ENCODE measurements around the gene HPGDS.
"Not testable (repeated sequence)": the region's sequence is repeated elsewhere in the genome, so short reads cannot be mapped to it uniquely, and the experiment has no call there.

Gene HPGDS

DNA sequence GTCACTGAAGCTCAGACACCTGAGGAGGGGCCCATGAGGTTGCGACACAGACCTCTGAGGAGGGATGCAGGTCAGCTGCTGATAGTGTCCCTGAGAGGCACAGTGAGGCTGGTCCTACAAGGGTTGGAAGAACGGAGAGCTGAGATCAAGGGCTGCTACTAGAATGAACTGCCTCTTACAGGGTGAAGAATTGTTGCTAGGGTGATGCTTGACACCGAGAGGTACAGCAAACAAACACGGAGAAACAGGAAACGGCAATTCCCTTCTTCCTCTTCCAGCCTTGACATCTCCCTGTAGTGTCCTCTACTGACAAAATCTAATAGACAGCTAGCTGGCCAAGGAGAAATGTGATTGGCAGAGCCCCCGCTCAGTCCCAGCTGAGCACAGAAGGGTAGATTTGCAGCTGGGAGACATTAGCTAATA, 11.8 kb upstream of the HPGDS start:
- peak; percentile 72 for DNase-seq

GRCh38 chr4:94352996-94353395, 10.4 kb upstream of the HPGDS start:
- DNase-seq = no peak

DNA sequence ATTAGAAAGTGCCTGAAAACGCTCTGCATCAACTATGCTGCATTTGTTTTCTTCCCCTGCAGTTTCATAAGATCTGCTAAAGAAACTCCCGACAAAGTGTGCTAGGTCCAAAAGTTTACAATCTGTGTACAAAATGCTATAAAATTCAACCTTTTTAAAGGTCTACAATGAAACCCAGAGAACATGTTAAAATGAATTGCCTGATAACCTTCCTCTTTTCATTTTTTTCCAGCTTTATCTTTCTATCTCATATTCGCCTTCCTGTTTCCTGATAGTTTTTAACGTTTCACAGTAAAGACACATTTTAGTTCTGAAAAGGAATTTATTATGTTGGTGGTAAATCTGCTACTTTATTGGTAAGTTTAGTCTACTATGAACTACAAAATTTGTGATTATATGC, 9.5 kb upstream of the HPGDS start:
- DNase-seq = no peak

DNA sequence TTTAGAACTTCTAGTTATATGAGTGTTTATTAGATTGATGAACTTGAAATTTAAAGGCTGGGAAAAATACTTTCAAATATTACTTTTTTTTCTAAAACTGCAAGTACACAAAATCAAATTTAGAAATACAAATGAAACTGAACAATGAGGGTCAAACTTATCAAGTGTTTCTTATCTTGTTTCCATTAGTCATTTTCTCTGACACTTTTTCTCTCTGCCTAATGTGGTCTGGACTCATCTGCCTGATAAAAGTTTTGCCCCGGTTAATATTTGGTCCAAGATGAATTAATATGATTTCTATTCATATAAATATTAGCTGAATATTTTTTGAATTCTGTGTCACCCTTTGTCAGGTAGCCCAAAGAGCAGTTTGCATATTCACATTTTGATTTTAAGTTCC, 8.7 kb upstream of the HPGDS start:
- DNase-seq = no peak

- DNase-seq = no peak
Observed at GRCh38 chr4:94350095-94350494, 7.5 kb upstream of the HPGDS start.

DNA sequence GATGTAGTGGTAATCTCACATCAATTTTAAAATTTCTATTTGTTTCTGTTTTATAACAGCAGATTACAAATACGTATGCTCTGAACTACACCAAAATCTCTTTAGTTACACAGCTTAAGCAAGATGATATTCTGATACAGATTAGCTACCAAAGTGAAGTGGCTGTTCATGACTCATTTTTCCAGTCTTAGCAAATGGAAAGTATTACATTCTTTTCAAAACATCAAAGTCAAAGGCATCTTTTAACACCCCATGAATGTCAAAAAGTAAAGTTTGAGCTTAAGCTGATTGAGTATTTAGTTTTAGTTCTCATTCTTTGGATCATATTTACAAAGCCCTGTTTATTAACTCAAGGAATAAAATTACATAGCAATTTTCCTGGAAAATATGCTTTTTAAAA, 6.6 kb upstream of the HPGDS start:
- no peak for DNase-seq

- DNase-seq = no peak
Observed at GRCh38 chr4:94348666-94349065, 6.0 kb upstream of the HPGDS start.

DNA sequence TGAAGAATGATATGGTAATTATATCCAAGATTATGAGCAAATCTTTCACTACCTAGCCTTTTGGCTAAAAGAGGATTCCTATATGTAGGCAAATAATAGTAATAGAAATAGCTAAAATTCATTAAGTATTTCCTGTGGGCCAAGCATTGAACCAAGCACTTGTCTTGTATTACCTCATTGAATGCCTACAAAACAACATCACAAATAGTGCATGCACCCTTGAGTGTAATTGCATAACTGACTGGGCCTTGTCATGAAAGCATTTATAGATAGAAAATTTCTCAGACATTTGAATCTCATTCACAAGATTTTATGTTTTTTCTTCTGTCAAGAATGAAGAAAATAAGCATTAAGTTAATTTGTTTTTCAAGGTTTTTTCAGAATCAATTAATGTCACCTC, 3.9 kb upstream of the HPGDS start:
- DNase-seq = no peak

DNA sequence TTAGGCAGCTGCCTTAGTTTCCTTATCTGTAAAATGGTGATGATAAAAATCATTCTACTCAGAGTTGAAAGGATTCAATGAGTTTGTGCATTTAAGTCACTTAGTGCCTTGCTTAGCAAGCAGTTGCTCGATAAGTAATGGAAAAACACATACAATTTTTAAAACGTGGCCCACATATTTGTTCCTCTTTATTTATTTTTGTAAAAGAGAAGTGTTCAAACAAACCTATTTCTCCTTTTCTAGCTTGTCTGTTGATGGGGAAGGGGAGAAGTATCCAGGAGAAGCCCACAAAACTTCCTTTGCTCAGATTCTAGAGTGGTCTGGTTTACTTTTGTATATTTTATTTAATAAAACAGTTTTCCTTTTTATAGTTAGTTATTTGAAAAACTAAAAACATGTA, 3.3 kb upstream of the HPGDS start:
- DNase-seq = no peak

- DNase-seq = no peak
Observed at GRCh38 chr4:94345266-94345665, 2.6 kb upstream of the HPGDS start.

DNA sequence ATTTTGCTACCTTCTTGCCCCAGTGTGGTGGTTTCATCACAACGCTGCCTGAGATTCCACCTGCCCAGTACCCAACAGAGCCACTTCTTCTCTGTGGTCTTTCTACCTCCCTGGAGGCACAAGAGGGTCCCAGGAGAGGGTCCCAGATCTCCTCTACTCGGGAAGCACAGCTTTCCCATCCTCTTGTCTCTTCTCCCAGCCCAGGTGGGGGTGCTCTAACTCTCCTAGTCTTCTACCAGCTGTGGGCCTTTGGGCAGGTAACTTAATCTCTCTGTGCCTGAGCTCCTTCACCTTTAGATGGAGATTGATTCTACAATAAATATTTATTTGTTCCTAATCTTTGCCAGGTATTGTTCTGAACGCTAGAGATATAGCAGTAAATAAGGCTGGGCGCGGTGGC, 1.8 kb upstream of the HPGDS start:
- DNase-seq = no peak

- DNase-seq = no peak
Observed at GRCh38 chr4:94341481-94342370, 910 bp downstream of the HPGDS start.

- DNase-seq = no peak
Observed at GRCh38 chr4:94339779-94340178, 2.9 kb downstream of the HPGDS start.

- DNase-seq = no peak
Observed at GRCh38 chr4:94338681-94339351, 3.8 kb downstream of the HPGDS start.

GRCh38 chr4:94336791-94337190, 5.8 kb downstream of the HPGDS start:
- not testable (repeated sequence) for DNase-seq

GRCh38 chr4:94336303-94336702, 6.3 kb downstream of the HPGDS start:
- DNase-seq = no peak

DNA sequence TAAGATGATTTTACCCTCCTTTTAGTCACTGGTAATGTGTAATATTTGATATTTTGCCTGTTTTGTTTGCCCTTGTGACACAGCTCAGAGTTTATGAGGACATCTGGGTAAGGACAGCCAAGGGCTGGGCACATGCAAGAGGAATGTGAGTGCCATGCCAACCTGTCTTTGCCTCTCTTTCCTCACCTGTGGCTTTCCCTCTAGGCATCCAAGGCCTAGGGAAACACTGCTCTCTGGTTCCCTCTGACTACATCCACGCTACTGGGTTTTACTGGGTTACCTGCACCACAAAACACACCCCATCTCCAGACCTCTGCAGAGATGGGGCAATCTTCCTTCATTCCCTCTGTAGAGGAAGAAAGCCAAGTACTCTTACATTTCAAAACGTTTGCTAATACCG, 7.7 kb downstream of the HPGDS start:
- no peak for DNase-seq

DNA sequence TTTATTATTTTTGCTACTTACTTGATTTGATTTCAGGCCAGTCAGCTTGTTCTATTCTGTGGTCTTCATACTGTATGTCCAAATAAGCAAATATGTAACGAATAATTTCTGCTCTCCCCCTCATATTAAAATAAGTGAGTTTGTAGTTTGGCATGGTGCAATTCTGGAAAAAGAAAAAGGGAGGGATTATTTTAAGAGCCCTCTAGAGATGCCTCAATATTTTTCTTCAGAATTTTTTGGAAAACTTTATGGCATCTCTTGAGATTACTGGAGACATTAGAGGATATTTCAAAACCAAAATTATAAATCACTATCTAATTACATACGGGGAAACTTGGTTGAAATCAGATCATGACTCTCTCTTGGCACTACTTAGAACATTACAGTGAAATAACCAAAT, 8.2 kb downstream of the HPGDS start:
- no peak for DNase-seq

- no peak for DNase-seq
Observed at GRCh38 chr4:94333866-94334265, 8.8 kb downstream of the HPGDS start.

DNA sequence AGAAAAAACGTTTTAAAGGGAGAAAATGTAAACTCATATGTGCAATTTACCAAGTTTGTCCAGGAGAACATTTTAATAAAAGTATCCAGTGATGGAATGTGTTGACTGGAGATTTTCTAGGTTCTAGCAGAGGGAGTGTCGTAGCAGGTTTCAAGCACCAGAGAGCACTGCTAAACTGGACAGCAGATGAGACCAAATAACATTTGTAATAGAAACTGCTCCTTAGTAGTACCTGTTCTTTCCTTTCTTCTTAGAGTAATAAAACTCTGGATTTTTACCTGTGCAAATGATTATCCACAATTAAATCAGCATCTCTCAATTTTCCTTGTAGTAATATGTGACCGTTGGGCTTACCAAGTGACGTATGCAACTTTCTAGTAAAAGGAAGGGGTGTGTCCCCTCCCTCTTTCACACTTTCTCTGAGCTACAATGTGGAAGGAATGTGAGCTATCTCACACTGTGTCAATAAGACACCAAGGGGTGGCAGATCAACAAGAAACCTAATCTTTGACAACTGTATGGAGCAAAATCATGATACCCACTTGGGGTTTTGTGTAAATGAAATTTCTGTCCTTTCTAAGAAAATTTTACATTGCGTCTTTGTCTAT, 9.5 kb downstream of the HPGDS start:
- DNase-seq = no peak

DNA sequence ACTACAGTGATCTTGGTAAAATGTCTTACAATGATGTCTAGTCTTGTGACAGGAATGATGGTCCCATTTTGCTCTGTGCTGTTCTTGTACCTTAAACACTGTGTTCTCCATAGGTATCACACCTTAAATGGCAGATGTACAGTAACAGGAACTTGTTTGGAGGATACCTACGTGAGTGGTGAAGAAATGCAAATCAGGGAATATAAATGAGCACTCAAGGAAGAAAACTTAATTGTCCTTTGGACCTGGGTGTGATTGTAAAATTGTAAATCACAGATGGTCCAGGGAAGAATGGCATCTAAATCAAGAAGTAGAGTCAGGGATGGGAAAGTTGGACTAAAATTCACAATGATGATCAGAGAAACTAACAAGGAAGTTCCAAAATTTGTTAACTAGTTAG, 12.7 kb downstream of the HPGDS start:
- DNase-seq = no peak

GRCh38 chr4:94325835-94326234, 16.8 kb downstream of the HPGDS start:
- no peak for DNase-seq

- not testable (repeated sequence) for DNase-seq
Observed at GRCh38 chr4:94319927-94320326, 22.7 kb downstream of the HPGDS start.

DNA sequence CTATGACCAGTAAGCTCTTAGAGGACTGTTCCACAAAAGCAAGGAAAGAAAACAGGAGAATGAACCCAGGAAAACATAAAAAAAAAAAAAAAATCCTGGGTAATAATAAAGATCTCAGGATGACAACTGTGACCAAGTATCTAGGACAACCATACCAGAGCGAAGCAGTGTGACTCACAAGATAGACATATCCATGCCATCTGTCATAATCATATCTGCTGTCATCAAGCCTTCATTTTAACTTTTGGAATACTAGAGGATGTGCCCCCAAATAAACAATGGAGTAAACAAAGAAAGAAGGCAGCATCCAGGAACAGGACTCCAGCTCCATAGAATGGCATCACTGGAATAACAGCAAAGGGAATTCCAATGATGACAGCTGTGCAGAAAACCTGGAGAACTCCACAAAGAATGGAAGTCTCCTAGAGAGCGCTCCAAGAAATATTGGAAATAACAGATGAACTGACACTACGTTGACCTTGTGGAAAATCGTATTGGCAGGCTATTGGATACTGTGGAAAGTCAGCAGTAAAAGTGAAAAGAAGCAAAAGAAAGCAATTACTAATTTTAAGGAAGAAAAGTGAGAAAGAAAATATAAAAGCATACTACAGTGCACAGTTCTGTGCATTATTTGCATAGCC, 35.3 kb downstream of the HPGDS start:
- no peak for DNase-seq

All from DMS153 (cell line).